ENCODE measurements around the gene ITGAE.
A peak's percentile ranks its signal among the peaks of the same experiment; 100 is the strongest.
"Not testable (repeated sequence)": the region's sequence is repeated elsewhere in the genome, so short reads cannot be mapped to it uniquely, and the experiment has no call there.

ITGAE gene

GRCh38 chr17:3794152-3794551 lies 6.8 kb downstream of the ITGAE start:
- DNase-seq: not testable (repeated sequence)

- DNase-seq: not testable (repeated sequence)
Observed at GRCh38 chr17:3793258-3793657, 7.7 kb downstream of the ITGAE start.

- DNase-seq: no peak
Observed at GRCh38 chr17:3792481-3792880, 8.5 kb downstream of the ITGAE start.

DNA sequence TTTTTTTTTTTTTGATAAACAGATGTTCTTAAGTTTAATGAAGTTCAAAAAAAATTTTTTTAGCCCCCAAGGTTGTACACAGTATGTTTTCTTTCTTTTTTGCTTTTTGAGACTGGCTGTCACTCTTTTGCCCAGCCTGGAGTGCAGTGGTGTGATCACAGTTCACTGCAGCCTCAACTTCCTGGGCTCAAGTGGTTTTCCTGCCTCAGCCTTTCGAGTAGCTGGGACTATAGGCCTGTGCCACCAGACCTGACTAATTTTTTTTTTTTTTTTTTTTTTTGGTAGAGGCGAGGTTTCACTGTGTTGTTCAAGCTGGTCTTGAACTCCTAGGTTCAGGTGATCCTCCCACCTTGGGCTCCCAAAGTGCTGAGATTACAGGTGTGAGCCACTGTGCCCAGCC lies 12.8 kb downstream of the ITGAE start:
- DNase-seq: no peak

- not testable (repeated sequence) for DNase-seq
Observed at GRCh38 chr17:3785323-3785722, 15.7 kb downstream of the ITGAE start.

DNA sequence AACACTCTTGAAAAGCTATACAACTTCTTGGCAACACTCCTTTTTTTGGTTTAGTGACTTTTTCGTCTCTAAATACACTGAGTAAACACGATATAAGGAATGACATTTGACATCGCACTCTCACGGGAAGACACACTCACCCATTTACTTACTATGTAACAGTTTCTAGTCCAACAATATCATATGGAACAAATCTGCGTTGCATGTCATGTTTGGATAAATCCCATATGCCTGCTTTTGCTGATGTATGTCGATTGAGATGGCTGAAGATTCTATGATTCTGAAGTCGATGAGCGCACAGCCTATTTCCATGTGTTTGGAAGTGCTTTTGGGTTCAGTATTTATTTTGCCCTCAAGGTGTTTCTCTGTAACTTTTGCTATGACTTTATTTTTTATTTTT lies 18.2 kb downstream of the ITGAE start:
- no peak for DNase-seq

GRCh38 chr17:3780986-3781385 lies 20.0 kb downstream of the ITGAE start:
- DNase-seq: no peak

- no peak for DNase-seq
Observed at GRCh38 chr17:3777366-3778120, 23.4 kb downstream of the ITGAE start.

GRCh38 chr17:3773966-3774365 lies 27.0 kb downstream of the ITGAE start:
- DNase-seq: no peak

- DNase-seq: no peak
Observed at GRCh38 chr17:3773511-3773910, 27.5 kb downstream of the ITGAE start.

DNA sequence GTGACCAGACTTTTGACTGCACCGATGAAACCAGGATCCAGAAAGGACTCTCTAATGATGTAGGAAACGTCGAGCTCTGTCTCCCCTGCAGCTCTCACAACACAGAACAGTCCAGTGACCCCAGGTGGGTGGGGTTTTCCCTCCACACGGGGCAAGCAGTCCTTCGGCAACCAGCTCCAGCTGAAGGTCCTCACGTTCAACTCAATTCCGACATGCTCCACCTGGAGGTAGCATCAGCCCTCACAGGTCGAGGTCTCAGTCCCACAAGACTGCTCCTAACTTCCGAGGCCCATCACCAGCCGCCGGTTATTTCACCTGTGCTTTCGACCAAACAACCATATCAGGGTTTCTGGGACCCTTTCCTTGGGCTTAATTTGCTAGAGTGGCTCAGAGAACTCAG lies 28.2 kb downstream of the ITGAE start:
- DNase-seq: no peak

- no peak for DNase-seq
Observed at GRCh38 chr17:3771140-3771539, 29.8 kb downstream of the ITGAE start.

GRCh38 chr17:3770466-3770865 lies 30.5 kb downstream of the ITGAE start:
- DNase-seq: no peak

DNA sequence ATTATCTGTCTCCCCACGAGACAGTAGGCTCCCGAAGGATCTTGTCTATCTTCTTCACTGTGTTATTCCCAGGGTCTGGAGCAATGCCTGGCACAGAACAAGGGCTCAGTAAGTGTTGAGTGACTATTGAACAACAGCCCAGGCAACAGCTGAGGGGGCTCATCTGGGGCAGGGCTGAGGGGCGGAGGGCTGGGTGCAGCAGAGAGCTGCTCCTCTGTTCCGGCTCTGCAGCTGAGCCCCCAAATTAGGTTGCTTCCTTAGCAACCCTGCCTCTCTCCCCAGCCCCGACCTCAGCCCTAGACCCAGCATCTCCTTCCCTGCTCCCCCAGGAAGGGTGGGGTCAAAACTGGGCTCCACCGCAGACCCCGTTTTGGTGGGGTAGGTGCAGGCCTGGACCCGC lies 32.2 kb downstream of the ITGAE start:
- DNase-seq: no peak

DNA sequence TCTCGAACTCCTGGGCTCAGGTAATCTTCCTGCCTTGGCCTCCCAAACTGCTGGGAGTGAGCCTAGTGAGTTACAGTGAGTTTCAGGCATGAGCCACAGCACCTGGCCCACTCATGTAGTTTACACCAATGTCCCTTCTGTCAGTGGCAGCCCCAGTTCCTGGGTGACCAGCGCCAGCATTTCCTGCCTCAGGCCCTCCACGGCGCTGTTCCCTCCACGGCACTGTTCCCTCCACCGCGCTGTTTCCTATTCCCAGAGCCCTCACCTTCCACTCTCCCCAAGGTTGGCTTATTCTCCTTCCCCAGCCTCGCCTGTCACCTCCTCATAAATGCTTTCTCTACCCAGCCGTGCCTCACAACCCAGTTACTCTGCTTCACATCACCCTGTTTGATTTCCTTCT lies 32.6 kb downstream of the ITGAE start:
- DNase-seq: no peak

DNA sequence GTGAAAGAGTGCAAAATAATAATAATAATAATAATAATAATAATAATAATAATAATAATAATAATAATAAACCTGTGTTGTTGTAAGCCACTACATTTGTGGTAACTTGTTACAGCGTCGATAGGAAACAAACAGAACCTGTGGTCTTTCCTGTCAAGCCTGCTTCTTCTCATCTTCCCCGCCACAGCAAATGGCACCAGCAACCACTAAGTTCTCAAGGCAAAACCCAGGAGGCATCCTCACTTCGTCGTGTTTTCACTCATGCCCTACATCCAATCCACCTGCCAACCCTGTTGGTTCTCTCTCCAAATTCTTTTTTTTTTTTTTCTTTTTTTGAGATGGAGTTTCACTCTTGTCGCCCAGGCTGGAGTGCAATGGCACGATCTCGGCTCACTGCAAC lies 34.2 kb downstream of the ITGAE start:
- DNase-seq: no peak

- no peak for DNase-seq
Observed at GRCh38 chr17:3765981-3766380, 35.0 kb downstream of the ITGAE start.

- no peak for DNase-seq
Observed at GRCh38 chr17:3763777-3764170, 37.2 kb downstream of the ITGAE start.

DNA sequence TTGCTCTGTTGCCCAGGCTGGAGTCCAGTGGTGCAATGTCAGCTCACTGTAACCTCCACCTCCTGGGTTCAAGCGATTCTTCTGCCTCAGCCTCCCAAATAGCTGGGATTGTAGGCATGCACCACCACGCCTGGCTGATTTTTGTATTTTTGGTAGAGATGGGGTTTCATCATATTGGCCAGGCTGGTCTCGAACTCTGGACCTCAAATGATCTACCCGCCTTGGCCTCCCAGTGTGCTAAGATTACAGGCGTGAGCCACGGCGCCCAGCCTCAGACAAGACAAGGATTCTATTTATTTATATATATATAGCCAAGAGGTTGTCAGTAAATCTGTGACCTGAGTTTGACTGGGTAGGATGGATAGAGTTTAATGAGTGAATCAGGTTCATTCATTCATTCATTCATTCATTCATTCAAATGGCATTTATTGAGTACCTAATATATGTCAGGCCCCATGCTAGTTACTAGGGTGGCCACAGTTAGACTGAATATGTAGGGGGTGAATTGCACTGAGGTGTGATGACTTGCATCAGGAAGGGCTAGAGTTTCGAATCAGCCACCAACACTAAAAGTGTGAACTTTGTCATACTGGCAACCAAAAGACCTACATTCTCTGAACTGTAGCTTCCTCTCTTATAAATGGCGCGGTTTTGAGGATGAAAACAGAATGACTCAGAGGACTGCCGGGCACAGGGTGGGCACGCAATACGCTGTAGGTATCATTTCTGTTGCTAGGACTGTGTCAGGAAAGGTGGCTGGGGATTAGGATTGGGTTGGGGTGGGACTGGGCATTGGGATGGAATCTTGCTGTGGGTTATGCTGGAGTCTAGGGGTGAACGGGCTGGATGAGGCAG lies 37.8 kb downstream of the ITGAE start:
- peak; percentile 45 for DNase-seq

DNA sequence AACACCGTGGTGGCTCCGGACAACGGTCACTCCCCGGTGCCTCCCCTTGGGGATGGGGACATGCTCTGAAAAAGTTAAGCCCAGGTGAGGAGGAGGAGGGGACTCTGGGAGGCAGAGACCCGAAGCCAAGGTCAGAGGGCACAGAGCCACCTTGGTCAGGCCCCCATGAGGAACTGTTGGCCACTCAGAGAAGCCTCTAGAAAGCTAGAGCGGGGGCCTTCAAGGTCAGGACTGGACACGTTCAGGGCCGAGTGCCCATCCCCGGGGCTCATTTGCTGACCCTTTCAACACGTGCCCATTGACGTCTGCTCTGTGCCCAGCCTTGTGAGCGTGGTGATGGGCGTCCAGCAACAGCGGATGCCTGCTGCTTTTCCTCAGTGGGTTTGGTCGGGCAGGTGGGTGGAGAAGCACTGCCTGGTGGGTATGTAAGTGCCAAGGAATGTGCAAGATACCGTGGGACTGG lies 39.0 kb downstream of the ITGAE start:
- DNase-seq: no peak

DNA sequence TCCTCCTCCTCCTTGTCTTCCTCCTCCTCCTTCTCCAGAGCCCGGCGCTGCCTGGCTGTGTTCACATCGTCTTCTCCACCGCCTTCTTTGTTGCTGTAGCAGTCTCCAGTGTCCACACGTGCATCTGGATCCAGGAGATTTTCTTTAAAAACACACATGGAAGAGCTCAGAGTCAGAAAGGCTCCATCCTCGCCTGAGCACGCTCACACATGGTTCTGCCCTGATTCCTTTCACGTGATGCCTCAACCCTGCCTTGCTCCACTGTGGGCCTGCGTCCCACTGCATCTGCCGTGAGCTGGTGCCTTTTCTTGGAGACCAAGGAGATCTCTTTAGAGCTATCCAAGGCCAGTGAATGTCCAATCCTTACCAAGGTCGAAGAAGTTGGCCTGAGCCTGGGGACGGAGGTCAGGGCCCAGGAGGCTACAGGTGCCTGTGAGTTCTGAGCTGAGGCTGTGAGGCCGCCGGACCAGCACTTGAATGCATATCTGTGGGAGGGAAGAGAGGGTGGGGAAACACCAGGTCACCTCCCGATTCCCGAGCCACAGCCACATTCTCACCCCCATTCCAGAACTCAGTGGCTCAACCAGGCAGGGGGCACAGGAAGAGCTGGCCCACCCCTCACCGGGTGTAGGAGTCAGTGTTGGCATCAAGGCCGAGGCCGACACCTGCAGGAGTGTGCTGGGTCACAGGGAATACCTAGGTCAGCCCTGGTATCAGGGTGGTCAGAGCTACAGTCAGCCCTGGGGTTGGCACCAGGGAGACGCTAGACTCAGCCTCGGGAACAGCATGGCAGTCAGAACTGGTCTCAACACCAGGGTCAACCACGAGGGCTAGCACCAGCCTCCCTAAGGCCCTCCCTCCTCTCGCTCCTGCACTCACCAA lies 39.7 kb downstream of the ITGAE start:
- DNase-seq: no peak

DNA sequence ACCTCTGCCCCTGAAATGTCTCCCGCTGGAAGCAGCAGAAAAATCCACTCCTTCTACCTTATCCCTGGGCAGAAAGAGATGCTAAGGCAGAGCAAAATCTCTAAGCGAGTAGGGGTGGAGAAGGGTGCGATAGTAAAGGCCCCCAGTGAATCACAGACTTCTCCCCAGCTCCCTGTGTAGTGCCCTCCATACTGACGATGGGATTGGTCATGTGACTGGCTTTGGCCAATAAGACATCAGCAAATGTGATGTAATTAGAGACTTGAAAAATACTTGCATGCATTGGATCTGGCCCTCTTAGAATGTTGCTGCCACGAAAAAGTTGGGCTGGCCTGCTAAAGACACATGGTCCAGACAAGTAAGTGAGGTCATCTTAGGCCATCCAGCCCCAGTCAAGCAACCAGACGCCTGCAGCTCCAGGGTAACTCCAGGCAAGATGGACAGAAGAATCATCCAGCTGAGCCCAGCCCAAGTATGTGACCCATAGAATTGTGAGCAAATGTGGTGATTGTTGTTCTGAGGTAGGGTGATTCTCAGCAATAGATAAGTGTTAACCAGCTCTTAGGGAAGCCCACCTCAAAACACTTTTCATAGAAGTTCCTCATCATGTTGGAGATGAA lies 41.3 kb downstream of the ITGAE start:
- DNase-seq: no peak
